Measurements from ENCODE around the gene APPL1. TPM values are rescaled to one million over a fixed set of nuclear protein-coding genes. Genes with fewer than 3 reads are reported as not detected.

The APPL1 gene
- total RNA-seq, 1 experiment from 2014 or later = 22.3 TPM

DNA sequence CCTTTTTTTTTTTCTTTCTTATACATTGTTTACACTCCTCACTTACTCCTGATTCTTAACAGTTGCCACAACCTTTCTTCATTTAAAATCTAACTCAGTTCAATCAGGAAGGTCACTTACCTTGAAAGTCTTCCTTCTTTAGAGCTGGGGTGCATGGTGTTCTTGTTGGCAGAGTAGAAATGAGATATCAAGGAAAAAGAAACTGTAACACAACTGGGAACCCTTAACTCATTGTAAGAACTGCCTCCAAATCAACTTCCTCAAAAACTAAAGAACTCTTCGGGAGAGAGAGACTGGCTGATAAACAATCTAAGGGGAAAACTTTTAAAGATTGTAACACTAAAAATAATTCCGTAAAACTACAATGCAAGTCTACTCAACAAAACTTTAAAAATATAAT, 1.4 kb upstream of the APPL1 start:
- H3K27ac ChIP-seq (ENCODE audit: low read depth, low read length, poor library complexity, severe bottlenecking) = no peak overlapping the region

DNA sequence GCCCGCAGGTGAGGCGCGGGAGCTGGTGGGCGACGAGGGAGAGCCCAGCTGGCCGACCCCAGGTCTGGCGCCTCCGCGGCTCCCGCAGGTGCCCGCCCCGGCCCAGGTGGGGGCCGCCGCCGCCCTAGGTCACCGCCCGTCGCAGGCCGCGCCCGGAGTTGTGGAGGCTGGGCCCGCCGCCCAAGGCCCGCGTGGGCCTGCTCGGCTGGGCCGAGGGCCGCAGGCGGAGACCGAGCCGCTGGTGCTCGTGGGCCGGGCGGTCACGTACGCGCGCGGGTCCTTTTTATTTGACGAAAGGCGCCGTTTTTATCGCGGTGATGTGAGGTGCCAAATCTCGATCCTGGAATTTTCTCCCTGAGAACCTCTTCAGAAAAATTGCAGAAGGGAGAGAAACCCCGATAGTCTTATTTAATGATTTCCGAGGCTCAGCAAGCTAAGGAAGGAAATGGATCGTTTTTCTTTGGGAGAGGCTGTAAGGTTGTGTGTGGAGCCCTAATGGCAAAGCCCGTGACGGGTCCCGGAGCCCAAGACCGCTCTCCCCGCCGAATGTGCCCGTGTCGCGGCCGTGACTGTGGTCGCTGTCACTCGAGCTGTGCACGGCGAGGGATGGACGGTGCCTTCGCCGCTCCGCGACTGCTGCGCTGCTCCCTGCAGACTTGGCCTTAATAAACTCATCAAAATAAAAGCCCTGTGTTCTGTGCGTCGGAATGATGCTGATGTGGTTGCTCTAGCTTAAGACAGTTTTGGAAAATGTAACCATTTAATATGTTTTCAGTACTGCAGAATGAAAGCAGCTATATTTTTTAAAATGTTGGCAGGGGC, 612 bp downstream of the APPL1 start:
- no peaks in the 10 kb centered on the region for H3K27me3 ChIP-seq (replicated peaks; ENCODE audit: insufficient read depth, low read depth, low read length, poor library complexity)
- peak; percentile 39 for DNase-seq (ENCODE audit: low spot score)
- peak overlapping the region; percentile 61 for H3K27ac ChIP-seq (ENCODE audit: low read depth, low read length, poor library complexity, severe bottlenecking)
- intact Hi-C loops (cut with micrococcal nuclease; ENCODE audit: unreplicated experiment) = no loop called here
- H3K9me3 ChIP-seq (ENCODE audit: low read depth, low read length, poor library complexity, severe bottlenecking) = no peaks in the 10 kb centered on the region
- CTCF ChIA-PET = no interaction called here
- TF ChIP-seq, protein P1, sequence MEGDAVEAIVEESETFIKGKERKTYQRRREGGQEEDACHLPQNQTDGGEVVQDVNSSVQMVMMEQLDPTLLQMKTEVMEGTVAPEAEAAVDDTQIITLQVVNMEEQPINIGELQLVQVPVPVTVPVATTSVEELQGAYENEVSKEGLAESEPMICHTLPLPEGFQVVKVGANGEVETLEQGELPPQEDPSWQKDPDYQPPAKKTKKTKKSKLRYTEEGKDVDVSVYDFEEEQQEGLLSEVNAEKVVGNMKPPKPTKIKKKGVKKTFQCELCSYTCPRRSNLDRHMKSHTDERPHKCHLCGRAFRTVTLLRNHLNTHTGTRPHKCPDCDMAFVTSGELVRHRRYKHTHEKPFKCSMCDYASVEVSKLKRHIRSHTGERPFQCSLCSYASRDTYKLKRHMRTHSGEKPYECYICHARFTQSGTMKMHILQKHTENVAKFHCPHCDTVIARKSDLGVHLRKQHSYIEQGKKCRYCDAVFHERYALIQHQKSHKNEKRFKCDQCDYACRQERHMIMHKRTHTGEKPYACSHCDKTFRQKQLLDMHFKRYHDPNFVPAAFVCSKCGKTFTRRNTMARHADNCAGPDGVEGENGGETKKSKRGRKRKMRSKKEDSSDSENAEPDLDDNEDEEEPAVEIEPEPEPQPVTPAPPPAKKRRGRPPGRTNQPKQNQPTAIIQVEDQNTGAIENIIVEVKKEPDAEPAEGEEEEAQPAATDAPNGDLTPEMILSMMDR (conservative IDR thresholded peaks at IDR 0.05; ENCODE audit: low read depth, low read length) = no peak
- no peak for TF ChIP-seq EZH2 (IDR thresholded peaks at IDR 0.05; ENCODE audit: borderline replicate concordance, low read depth, low read length, poor library complexity, severe bottlenecking)
- peaks cover 5% of the 10 kb centered on the region for H3K4me1 ChIP-seq (ENCODE audit: insufficient read depth, low read length, poor library complexity, severe bottlenecking)
- H3K36me3 ChIP-seq (ENCODE audit: insufficient read depth, low read length, poor library complexity, severe bottlenecking) = no peaks in the 10 kb centered on the region
- peak overlapping the region; percentile 71 for H3K4me3 ChIP-seq (ENCODE audit: low read depth, low read length, poor library complexity, severe bottlenecking)
- POLR2A ChIA-PET (ENCODE audit: low non-redundant PET) = no interaction called here
- BruUV-seq (replicated peaks) = no TSS peak

More for the DNA sequence above, 1.4 kb upstream of the APPL1 start:
- Histone ChIP-seq H3K36me3 (ENCODE audit: insufficient read depth, low read length, poor library complexity, severe bottlenecking) (no peaks in the 10 kb centered on the region), H3K4me1 (ENCODE audit: insufficient read depth, low read length, poor library complexity, severe bottlenecking) (peaks cover 5% of the 10 kb centered on the region), H3K27me3 (replicated peaks; ENCODE audit: insufficient read depth, low read depth, low read length, poor library complexity) (no peaks in the 10 kb centered on the region), H3K9me3 (ENCODE audit: low read depth, low read length, poor library complexity, severe bottlenecking) (no peaks in the 10 kb centered on the region), H3K4me3 (ENCODE audit: low read depth, low read length, poor library complexity, severe bottlenecking) (no peak overlapping the region)
- TF ChIP-seq EZH2 (IDR thresholded peaks at IDR 0.05; ENCODE audit: borderline replicate concordance, low read depth, low read length, poor library complexity, severe bottlenecking) = no peak
- TF ChIP-seq, protein P1 (conservative IDR thresholded peaks at IDR 0.05; ENCODE audit: low read depth, low read length) = no peak
- BruUV-seq (replicated peaks) = no TSS peak
- intact Hi-C loops (cut with micrococcal nuclease; ENCODE audit: unreplicated experiment) = no loop called here
- ChIA-PET CTCF (interaction anchor here (0.5 kb wide), 1 partner anchor 29 kb away, joined by 9 read pairs; no protein-coding TSS in a partner anchor), POLR2A (ENCODE audit: low non-redundant PET) (no interaction called here)
- no peak for DNase-seq (ENCODE audit: low spot score)

DNA sequence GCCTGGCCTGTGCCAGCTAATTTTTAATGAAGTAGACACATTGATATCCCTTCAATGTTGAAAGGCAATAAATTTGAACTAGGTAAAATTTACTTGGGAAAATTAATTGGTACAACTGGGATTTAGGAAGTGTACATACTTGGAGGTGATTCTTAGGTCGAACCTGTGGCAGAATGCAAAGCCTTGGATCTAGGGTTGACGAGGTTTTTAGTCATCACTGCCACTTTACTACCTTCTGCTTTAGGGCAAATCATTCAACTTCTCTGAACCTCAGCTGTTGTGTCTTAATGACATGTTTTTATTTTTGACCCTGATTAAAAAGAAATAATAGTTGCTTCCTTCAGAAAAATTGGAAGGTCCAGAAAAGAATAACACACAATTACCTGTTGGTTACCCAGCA, 2.5 kb downstream of the APPL1 start:
- DNase-seq (ENCODE audit: low spot score) = no peak
- Histone ChIP-seq H3K4me3 (ENCODE audit: low read depth, low read length, poor library complexity, severe bottlenecking) (no peak overlapping the region), H3K4me1 (ENCODE audit: insufficient read depth, low read length, poor library complexity, severe bottlenecking) (peaks cover 5% of the 10 kb centered on the region), H3K27me3 (replicated peaks; ENCODE audit: insufficient read depth, low read depth, low read length, poor library complexity) (no peaks in the 10 kb centered on the region), H3K27ac (ENCODE audit: low read depth, low read length, poor library complexity, severe bottlenecking) (no peak overlapping the region), H3K36me3 (ENCODE audit: insufficient read depth, low read length, poor library complexity, severe bottlenecking) (no peaks in the 10 kb centered on the region), H3K9me3 (ENCODE audit: low read depth, low read length, poor library complexity, severe bottlenecking) (no peaks in the 10 kb centered on the region)
- ChIA-PET CTCF (no interaction called here), POLR2A (ENCODE audit: low non-redundant PET) (no interaction called here)
- no TSS peak for BruUV-seq (replicated peaks)
- intact Hi-C loops (cut with micrococcal nuclease; ENCODE audit: unreplicated experiment) = no loop called here
- TF ChIP-seq, protein P1 (conservative IDR thresholded peaks at IDR 0.05; ENCODE audit: low read depth, low read length) = no peak
- TF ChIP-seq EZH2 (IDR thresholded peaks at IDR 0.05; ENCODE audit: borderline replicate concordance, low read depth, low read length, poor library complexity, severe bottlenecking) = no peak
